Hematopoietic multipotent progenitor cell treated with erythropoietin and hydrocortisone succinate and interleukin-3 and kit ligand, for 15 days (in vitro differentiated cells): ENCODE data around the gene OR52E4.

Source experiments
- DNase-seq: peaks from one replicate; pipeline ENCODE4 v3.0.0-alpha.2; 2015; ENCODE audit warnings: low spot score

Gene OR52E4

DNA sequence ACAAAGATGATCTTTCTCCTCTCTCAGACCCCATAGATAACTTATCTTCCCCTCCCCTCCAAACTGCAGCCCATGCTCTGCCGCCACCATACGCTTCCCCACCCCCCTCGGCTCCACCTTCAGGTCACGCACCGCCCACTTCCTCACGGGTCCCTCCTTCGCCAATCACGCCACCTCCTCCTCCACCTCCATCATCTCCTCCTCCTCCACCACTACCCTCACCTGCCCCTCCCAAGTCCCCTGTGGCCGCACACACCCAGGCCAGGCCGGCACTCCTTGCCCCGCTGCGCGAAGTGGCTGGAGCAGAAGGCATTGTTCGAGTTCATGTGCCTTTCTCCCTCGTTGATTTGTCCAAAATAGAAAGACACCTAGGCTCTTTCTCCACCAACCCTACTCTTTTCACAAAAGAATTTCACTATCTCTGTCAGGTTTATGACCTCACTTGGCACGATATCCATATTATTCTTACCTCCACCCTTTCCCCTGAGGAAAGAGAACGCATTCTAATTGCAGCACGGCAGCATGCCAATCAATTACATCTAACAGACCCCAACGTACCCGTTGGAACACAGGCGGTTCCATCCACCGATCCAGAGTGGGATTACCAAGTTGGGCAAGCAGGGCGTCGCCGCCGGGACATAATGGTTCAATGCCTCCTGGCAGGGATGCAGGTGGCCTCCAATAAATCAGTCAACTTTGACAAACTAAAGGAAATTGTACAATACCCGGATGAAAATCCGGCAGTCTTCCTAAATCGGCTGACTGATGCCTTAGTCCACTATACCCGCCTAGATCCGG is 49.3 kb downstream of the OR52E4 start:
- DNase-seq = no peak

GRCh38 chr11:5930614-5931013 is 50.2 kb downstream of the OR52E4 start:
- no peak for DNase-seq

GRCh38 chr11:5931061-5931460 is 50.6 kb downstream of the OR52E4 start:
- DNase-seq = no peak

GRCh38 chr11:5932671-5933070 is 52.2 kb downstream of the OR52E4 start:
- DNase-seq = no peak

DNA sequence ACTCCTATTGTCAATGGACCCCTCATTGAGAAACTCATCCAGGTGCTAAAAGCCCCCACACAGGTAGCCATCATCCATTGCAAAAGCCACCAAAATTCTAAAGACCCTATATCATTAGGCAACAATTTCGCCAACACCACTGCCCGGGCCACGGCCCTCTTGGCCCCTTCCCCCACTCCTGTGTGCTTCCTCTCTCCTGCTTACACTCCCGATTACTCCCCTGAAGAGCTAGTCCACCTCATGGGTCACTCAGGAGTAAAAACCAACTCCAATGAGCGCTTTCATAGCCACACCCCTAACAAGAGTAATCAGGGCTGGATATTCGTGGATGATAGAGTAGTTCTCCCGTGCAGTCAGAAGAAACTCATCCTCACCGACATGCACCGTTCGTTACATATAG is 52.7 kb downstream of the OR52E4 start:
- DNase-seq = no peak
